Mucosa of stomach (tissue), 1 donor: Measurements from ENCODE around the gene IL1RL1.

Experiments
- H3K27me3 ChIP-seq: one replicate; pipeline ENCODE4 v1.7.0; 2013; ENCODE audit warnings: mild to moderate bottlenecking, low read length; ENCODE audit not compliant: control insufficient read depth, insufficient read depth
- H3K36me3 ChIP-seq: one replicate; pipeline ENCODE4 v1.7.0; 2013; ENCODE audit warnings: low read length; ENCODE audit not compliant: control insufficient read depth, insufficient read depth
- H3K4me1 ChIP-seq: one replicate; pipeline ENCODE4 v1.7.0; 2013; ENCODE audit warnings: mild to moderate bottlenecking, low read length; ENCODE audit not compliant: control insufficient read depth, insufficient read depth
- H3K4me3 ChIP-seq: one replicate; pipeline ENCODE4 v1.7.0; 2013; ENCODE audit warnings: low read length
- H3K9ac ChIP-seq: one replicate; pipeline ENCODE4 v1.7.0; 2013; ENCODE audit warnings: mild to moderate bottlenecking, low read length, moderate library complexity
- H3K9me3 ChIP-seq: one replicate; pipeline ENCODE4 v1.7.0; 2013; ENCODE audit warnings: mild to moderate bottlenecking, low read length, moderate library complexity; ENCODE audit not compliant: control insufficient read depth
- donor health status: Pancreatic carcinoma.

The IL1RL1 gene

GRCh38 chr2:102296449-102296848 lies 14.9 kb upstream of the IL1RL1 start:
- no peaks in the 10 kb centered on the region for H3K9me3 ChIP-seq
- H3K27me3 ChIP-seq, result no peaks in the 10 kb centered on the region
- no peak overlapping the region for H3K4me3 ChIP-seq
- no peaks in the 10 kb centered on the region for H3K4me1 ChIP-seq
- H3K9ac ChIP-seq, result no peak overlapping the region
- H3K36me3 ChIP-seq, result no peaks in the 10 kb centered on the region

- H3K9ac ChIP-seq, result no peak overlapping the region
- H3K4me3 ChIP-seq, result no peak overlapping the region
- no peaks in the 10 kb centered on the region for H3K4me1 ChIP-seq
- H3K27me3 ChIP-seq, result no peaks in the 10 kb centered on the region
- no peaks in the 10 kb centered on the region for H3K36me3 ChIP-seq
- H3K9me3 ChIP-seq, result no peaks in the 10 kb centered on the region
These were observed 13.5 kb upstream of the IL1RL1 start for GRCh38 chr2:102297891-102298290.

GRCh38 chr2:102301867-102302362 lies 9.4 kb upstream of the IL1RL1 start:
- peaks cover 4% of the 10 kb centered on the region for H3K4me1 ChIP-seq
- no peaks in the 10 kb centered on the region for H3K27me3 ChIP-seq
- no peaks in the 10 kb centered on the region for H3K9me3 ChIP-seq
- no peak overlapping the region for H3K4me3 ChIP-seq
- no peak overlapping the region for H3K9ac ChIP-seq
- no peaks in the 10 kb centered on the region for H3K36me3 ChIP-seq

GRCh38 chr2:102302458-102302857 lies 8.9 kb upstream of the IL1RL1 start:
- Histone ChIP-seq H3K4me1 (peaks cover 4% of the 10 kb centered on the region), H3K9me3 (no peaks in the 10 kb centered on the region), H3K27me3 (no peaks in the 10 kb centered on the region), H3K9ac (no peak overlapping the region), H3K36me3 (no peaks in the 10 kb centered on the region), H3K4me3 (no peak overlapping the region)

- Histone ChIP-seq H3K36me3 (no peaks in the 10 kb centered on the region), H3K9me3 (no peaks in the 10 kb centered on the region), H3K27me3 (peaks cover 4% of the 10 kb centered on the region), H3K4me3 (no peak overlapping the region), H3K9ac (no peak overlapping the region), H3K4me1 (peaks cover 4% of the 10 kb centered on the region)
These were observed 7.8 kb upstream of the IL1RL1 start for GRCh38 chr2:102303589-102303988.

- Histone ChIP-seq H3K4me3 (no peak overlapping the region), H3K27me3 (peaks cover 4% of the 10 kb centered on the region), H3K36me3 (no peaks in the 10 kb centered on the region), H3K4me1 (peaks cover 4% of the 10 kb centered on the region), H3K9me3 (no peaks in the 10 kb centered on the region), H3K9ac (no peak overlapping the region)
These were observed 7.1 kb upstream of the IL1RL1 start for GRCh38 chr2:102304268-102304667.

GRCh38 chr2:102304711-102305611 lies 6.4 kb upstream of the IL1RL1 start:
- no peaks in the 10 kb centered on the region for H3K9me3 ChIP-seq
- peaks cover 4% of the 10 kb centered on the region for H3K27me3 ChIP-seq
- no peak overlapping the region for H3K4me3 ChIP-seq
- H3K4me1 ChIP-seq, result peaks cover 4% of the 10 kb centered on the region
- H3K36me3 ChIP-seq, result no peaks in the 10 kb centered on the region
- H3K9ac ChIP-seq, result no peak overlapping the region

GRCh38 chr2:102306125-102306524 lies 5.2 kb upstream of the IL1RL1 start:
- Histone ChIP-seq H3K27me3 (peaks cover 4% of the 10 kb centered on the region), H3K4me1 (peaks cover 4% of the 10 kb centered on the region), H3K9ac (no peak overlapping the region), H3K36me3 (no peaks in the 10 kb centered on the region), H3K4me3 (no peak overlapping the region), H3K9me3 (no peaks in the 10 kb centered on the region)

GRCh38 chr2:102313025-102313424 lies 1.7 kb downstream of the IL1RL1 start:
- H3K36me3 ChIP-seq, result no peaks in the 10 kb centered on the region
- H3K27me3 ChIP-seq, result peaks cover 3% of the 10 kb centered on the region
- H3K4me1 ChIP-seq, result peaks cover 4% of the 10 kb centered on the region
- H3K9me3 ChIP-seq, result no peaks in the 10 kb centered on the region
- no peak overlapping the region for H3K9ac ChIP-seq
- H3K4me3 ChIP-seq, result no peak overlapping the region

- H3K9me3 ChIP-seq, result no peaks in the 10 kb centered on the region
- H3K4me1 ChIP-seq, result peaks cover 6% of the 10 kb centered on the region
- no peaks in the 10 kb centered on the region for H3K36me3 ChIP-seq
- H3K9ac ChIP-seq, result no peak overlapping the region
- no peak overlapping the region for H3K4me3 ChIP-seq
- no peaks in the 10 kb centered on the region for H3K27me3 ChIP-seq
These were observed 2.1 kb downstream of the IL1RL1 start for GRCh38 chr2:102313471-102313870.

- Histone ChIP-seq H3K4me3 (no peak overlapping the region), H3K9me3 (no peaks in the 10 kb centered on the region), H3K36me3 (no peaks in the 10 kb centered on the region), H3K4me1 (peaks cover 6% of the 10 kb centered on the region), H3K27me3 (no peaks in the 10 kb centered on the region), H3K9ac (no peak overlapping the region)
These were observed 2.6 kb downstream of the IL1RL1 start for GRCh38 chr2:102313950-102314349.

- H3K4me1 ChIP-seq, result peaks cover 6% of the 10 kb centered on the region
- no peaks in the 10 kb centered on the region for H3K9me3 ChIP-seq
- no peaks in the 10 kb centered on the region for H3K36me3 ChIP-seq
- no peak overlapping the region for H3K9ac ChIP-seq
- H3K27me3 ChIP-seq, result no peaks in the 10 kb centered on the region
- no peak overlapping the region for H3K4me3 ChIP-seq
These were observed 4.6 kb downstream of the IL1RL1 start for GRCh38 chr2:102315921-102316320.
